ENCODE data around the gene CST11. TPM values are rescaled to one million over a fixed set of nuclear protein-coding genes. Genes with fewer than 3 reads are reported as not detected.

CST11 gene
- total RNA-seq, 1 experiment from 2014 or later = not detected

- DNase-seq (ENCODE audit: low spot score) = peak; percentile 33
These were observed 32.4 kb downstream of the CST11 start for GRCh38 chr20:23419995-23420901.

- DNase-seq (ENCODE audit: low spot score) = no peak
These were observed 33.0 kb downstream of the CST11 start for GRCh38 chr20:23419657-23419994.

- DNase-seq (ENCODE audit: low spot score) = no peak
These were observed 34.8 kb downstream of the CST11 start for GRCh38 chr20:23417861-23418260.

- no peak for DNase-seq (ENCODE audit: low spot score)
These were observed 36.6 kb downstream of the CST11 start for GRCh38 chr20:23415959-23416583.

GRCh38 chr20:23415555-23415954, 37.1 kb downstream of the CST11 start:
- DNase-seq (ENCODE audit: low spot score) = no peak

- no peak for DNase-seq (ENCODE audit: low spot score)
These were observed 38.0 kb downstream of the CST11 start for GRCh38 chr20:23414526-23415188.

GRCh38 chr20:23413862-23414422, 38.7 kb downstream of the CST11 start:
- no peak for DNase-seq (ENCODE audit: low spot score)

GRCh38 chr20:23412026-23412425, 40.6 kb downstream of the CST11 start:
- DNase-seq (ENCODE audit: low spot score) = no peak

- DNase-seq (ENCODE audit: low spot score) = no peak
These were observed 41.6 kb downstream of the CST11 start for GRCh38 chr20:23410916-23411695.

- DNase-seq (ENCODE audit: low spot score) = no peak
These were observed 42.9 kb downstream of the CST11 start for GRCh38 chr20:23409800-23410199.

- DNase-seq (ENCODE audit: low spot score) = no peak
These were observed 43.7 kb downstream of the CST11 start for GRCh38 chr20:23408957-23409356.

- no peak for DNase-seq (ENCODE audit: low spot score)
These were observed 44.8 kb downstream of the CST11 start for GRCh38 chr20:23407781-23408464.

GRCh38 chr20:23406880-23407279, 45.8 kb downstream of the CST11 start:
- DNase-seq (ENCODE audit: low spot score) = no peak

GRCh38 chr20:23404196-23404595, 48.5 kb downstream of the CST11 start:
- no peak for DNase-seq (ENCODE audit: low spot score)

- no peak for DNase-seq (ENCODE audit: low spot score)
These were observed 48.9 kb downstream of the CST11 start for GRCh38 chr20:23403751-23404150.

GRCh38 chr20:23401051-23401450, 51.6 kb downstream of the CST11 start:
- no peak for DNase-seq (ENCODE audit: low spot score)

Other genes starting within 250 kb of the CST11 start
- gene NXT1, start 102.1 kb downstream of the CST11 start, total RNA-seq (2014; rRNA removed; shearing (Covaris generic)) = 77.4 and 102 TPM in 2 replicates
- 18.7 and 22.7 TPM in 2 replicates for gene GZF1, start 90.7 kb downstream of the CST11 start, total RNA-seq (2014; rRNA removed; shearing (Covaris generic))
- gene NAPB, start 31.4 kb downstream of the CST11 start, total RNA-seq (2014; rRNA removed; shearing (Covaris generic)) = 6.4 and 6.6 TPM in 2 replicates
- gene CSTL1, start 13.2 kb downstream of the CST11 start, total RNA-seq (2014; rRNA removed; shearing (Covaris generic)) = not detected in 2 replicates
- not detected in 2 replicates for gene CST8, start 38.2 kb upstream of the CST11 start, total RNA-seq (2014; rRNA removed; shearing (Covaris generic))
- gene CST9L, start 115.6 kb upstream of the CST11 start, total RNA-seq (2014; rRNA removed; shearing (Covaris generic)) = not detected in 2 replicates
- not detected in 2 replicates for gene CST9, start 153.0 kb upstream of the CST11 start, total RNA-seq (2014; rRNA removed; shearing (Covaris generic))
- 209 and 225 TPM in 2 replicates for gene CST3, start 185.1 kb upstream of the CST11 start, total RNA-seq (2014; rRNA removed; shearing (Covaris generic))
- not detected in 2 replicates for gene CST4, start 236.2 kb upstream of the CST11 start, total RNA-seq (2014; rRNA removed; shearing (Covaris generic))

All from A172 (cell line).